GM19467 (cell line): ENCODE results near the gene AFDN.

Experiments used
- ATAC-seq: cut with Tn5 transposase; IDR thresholded peaks from one replicate; pipeline ENCODE4 v1.9.1; 2021; ENCODE audit warnings: mild to moderate bottlenecking, moderate library complexity; ENCODE audit not compliant: unreplicated experiment

AFDN gene

DNA sequence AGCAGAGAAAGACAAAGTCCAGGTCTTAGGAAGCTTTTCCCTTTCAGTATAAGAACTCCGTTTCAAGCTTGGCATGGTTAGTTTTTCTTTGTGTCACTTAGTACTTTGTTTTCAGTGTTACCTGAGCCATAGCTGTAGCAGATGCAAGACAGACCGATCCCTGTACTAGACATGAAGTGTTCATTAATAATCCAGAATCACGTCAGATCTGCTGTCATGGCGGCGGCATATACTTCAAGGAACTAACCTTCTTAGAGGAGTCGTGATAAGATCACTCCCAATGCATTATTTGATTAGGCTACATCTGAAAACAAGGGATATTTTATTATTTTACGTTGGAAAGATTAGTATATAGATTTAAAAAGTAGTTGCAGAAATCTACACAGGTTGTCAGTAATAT, 83.9 kb downstream of the AFDN start:
- ATAC-seq: no peak

DNA sequence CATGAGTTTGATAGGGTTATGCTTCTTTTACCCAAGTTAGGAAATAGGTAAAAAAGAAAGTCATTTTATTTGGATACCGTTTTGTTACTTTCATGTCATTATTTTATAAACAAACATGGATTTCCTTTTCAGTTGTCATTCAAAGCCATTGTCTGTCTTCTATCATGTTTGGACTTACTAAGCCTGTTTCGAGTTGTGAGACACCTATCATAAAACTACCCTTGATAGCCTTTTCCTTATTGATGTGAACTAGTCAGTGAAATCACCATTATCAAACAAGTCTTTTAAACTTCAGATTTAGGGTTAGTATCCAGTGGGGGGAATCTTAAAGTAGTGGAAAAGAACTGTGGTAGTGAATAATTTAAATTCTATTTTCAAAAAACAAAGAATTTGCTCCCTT, 85.8 kb downstream of the AFDN start:
- no peak for ATAC-seq

DNA sequence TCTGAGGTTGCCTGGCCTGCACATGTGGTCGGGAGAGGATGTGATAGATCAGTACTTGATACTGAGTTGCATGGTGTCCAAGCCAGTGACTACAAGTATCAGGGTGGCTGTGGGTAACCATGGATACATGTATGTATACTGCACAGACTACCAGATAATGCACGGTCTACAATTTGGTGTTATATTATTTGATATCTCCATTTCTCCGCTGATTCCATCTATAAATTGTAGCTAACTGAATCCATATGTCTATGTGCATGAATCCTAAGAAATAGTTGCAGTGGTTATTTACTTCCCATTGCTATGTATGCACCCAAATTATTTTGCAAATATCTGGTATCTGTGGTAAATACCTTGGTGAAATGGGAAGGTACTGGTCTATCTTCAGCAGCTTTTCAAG, 87.0 kb downstream of the AFDN start:
- no peak for ATAC-seq

DNA sequence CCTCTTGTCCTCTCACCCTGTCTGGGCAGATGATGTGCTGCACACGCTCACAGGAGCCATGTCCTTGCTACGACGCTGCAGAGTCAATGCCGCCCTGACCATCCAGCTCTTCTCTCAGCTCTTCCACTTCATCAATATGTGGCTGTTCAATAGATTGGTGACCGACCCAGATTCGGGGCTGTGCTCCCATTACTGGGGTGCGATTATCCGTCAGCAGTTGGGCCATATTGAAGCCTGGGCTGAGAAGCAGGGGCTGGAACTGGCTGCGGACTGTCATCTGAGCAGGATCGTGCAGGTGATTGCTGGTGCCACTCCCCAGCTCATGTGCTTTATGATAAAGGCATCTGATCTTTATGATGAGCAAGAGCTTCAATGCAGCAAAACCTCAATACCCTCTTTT, 88.4 kb downstream of the AFDN start:
- no peak for ATAC-seq

DNA sequence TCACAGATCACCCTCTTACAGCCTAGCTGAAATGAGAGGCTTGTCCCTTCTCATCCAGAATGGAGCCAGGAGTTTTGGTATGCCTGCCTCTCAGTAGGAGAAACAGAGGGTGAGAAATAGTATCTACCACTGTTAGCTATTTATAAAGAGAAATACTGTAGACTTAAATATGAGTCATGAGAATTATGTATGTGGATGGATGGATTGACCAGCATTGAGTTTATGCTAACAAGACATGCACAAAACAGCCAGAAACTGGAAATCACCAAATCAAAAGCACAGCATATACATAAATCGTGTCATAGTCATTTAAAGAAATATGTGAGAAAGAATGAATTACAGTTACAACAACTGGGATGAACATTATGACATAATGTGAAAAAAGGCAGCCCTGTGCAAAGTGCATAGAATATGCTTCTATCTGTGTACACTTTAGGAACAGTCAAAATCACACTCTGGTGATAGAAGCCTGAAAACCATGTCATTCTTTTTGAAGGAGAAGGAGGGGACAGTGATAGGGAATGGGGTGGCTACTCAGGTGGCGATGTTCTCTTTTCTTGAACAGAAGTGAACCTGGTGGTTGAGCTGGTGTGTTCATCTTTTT, 90.9 kb downstream of the AFDN start:
- no peak for ATAC-seq

DNA sequence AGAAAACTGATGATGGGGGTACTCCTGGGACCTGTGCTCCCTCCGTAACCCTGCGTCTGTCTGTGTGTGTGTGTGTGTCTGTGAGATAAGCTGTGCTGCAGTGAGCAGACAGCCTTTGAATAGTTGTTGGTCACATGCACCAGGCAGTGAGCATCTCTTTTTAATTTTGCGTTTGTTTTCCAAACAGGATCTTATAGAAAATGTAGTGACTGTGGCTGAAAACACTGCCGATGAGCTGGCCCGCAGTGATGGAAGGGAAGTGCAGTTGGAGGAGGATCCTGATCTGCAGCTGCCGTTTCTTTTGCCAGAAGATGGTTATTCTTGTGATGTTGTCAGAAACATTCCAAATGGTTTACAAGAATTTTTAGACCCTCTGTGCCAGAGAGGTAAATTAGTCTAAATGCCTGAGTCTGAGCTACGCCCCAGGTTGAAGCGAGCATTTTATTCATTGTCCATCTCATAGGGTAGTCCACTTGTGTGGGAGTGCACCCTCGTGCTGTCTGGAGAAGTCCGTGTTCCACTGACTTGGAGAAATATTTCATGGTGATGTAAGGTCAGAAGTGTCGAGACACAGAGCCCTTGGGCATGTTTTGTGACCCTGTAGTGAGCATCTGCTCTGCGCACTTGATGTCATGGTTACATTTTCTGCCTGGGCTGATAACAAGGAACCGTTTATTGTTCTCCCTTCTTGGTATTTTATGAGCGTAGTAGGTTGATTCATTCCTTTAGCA, 92.0 kb downstream of the AFDN start:
- no peak for ATAC-seq

DNA sequence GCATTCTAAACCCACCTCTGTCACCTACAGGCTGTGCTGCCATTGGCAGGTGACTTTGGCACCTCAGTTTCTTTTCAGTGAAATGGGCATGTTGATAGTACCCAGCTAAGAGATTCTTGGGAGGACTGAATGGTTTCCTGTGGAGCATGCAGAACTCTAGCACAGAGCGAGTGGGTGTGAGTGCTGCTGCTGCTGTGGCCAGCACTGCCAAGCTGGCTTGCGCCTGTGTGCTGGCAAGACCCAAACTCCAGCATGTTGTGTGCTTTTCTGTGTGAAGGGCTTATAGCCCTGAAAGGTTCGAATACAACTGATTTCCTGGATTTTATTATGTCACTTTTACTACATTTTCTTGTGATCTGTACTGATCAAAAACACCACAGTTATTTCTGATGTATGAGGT, 92.6 kb downstream of the AFDN start:
- no peak for ATAC-seq

DNA sequence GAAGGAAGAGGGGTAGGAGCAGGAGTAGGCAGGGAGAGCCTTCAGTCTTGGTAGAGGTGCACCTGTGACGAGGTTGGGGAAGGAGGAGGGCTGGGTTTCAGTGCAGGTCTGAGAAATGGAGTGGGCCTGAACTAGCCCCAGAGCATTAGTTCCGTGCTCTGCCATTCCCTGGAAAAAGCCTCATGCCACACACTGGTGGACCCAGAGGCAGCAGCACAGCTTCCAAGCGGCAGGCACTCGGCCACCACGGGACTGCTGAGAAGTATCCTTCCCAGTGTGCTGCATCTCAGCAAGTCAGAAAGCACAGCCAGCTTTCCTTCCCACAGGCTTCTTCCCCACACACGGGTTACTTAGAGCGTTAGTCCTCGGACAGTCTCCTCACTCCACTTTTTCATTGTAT, 93.5 kb downstream of the AFDN start:
- no peak for ATAC-seq

DNA sequence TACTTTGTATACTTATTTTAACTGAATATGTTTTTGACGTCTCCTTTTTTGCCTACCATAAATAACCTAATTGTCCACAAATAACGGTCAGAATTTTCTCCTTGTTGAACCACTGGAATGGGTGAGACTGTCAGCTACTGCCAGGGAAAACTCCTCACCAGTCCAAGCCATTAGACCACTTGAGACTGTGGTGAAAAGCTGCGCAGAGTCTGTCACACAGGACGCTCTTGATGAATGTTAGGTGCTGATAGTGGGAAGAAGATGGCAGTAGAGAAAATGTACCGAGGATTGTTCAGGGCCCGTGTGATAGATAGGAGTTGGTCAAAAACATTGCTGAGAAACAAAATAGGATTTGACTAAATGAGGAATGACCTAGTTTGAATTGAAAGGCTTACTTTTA, 95.1 kb downstream of the AFDN start:
- no peak for ATAC-seq

DNA sequence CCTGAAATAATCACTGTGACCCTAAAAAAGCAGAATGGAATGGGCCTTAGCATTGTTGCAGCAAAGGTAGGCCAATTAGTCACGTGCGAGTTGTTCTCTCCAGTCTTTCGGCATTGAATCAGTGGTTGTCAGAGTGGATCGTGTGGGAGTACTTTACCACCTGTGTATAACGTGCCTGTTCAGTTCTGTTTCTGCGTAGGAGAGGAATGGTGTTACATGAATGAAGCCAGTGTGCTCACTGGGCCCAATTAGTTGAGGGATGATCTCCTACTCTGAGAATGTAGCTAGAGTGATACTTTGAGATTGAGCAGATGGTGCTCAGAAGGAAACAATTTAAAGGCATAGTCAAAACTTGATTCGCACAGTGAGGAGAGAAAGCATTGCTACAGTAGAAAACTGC, 98.3 kb downstream of the AFDN start:
- ATAC-seq: no peak

DNA sequence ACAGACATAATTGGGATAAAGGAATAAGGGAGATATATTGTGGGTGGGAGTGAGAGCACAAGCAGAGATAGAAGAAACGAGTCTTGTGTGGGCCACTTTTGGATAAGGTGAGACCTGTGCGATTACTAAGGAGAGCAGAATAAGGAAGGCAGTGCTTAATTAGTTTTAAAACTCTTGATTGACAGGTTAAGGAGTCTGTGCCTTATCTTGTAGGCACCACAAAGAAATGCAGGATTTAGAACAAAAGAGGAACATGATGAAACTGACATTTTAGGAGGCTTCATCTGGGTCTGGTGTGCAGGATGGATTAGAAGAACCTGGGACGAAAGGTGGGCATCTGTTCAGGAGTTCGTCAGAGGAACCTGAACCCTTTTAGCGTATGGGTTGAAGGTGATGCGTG, 100.5 kb downstream of the AFDN start:
- no peak for ATAC-seq

DNA sequence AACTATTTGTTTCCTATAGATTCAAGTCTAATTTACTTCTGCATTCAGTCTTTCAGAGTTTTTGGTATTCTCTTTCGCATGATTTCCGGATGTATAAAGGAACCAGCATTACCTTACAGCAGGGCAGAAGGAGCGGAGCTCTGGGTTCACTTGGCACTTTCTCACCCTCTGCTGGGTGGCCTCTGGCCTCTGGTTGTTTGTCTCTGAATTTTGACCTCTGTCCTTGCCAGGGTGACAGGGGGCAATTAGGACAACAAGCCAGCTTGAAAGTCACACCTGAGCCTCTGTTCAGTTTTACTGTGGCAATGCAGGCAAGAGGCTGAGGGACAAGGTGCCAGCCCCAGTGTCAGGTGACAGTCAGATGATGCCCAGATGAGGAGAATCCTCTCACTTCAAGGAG, 101.4 kb downstream of the AFDN start:
- ATAC-seq: no peak

DNA sequence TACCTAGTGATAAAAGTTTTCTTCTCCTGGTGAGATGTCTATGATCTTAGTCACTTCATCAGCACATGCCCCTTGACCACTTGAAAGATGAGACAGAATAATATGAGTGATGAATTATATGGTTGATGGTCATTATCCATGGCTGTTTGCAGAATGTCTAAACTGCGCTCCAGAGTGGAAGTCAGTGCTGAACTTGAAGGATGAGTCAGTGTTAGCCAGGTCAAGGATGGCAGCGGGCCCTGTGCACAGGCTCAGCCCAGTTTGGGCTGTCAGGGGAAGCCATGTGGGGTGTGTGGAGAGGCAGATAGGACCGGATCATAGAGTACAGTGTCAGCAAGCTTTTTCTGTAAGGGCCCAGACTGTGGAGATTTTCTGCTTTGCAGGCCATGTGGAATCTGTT, 103.6 kb downstream of the AFDN start:
- no peak for ATAC-seq

DNA sequence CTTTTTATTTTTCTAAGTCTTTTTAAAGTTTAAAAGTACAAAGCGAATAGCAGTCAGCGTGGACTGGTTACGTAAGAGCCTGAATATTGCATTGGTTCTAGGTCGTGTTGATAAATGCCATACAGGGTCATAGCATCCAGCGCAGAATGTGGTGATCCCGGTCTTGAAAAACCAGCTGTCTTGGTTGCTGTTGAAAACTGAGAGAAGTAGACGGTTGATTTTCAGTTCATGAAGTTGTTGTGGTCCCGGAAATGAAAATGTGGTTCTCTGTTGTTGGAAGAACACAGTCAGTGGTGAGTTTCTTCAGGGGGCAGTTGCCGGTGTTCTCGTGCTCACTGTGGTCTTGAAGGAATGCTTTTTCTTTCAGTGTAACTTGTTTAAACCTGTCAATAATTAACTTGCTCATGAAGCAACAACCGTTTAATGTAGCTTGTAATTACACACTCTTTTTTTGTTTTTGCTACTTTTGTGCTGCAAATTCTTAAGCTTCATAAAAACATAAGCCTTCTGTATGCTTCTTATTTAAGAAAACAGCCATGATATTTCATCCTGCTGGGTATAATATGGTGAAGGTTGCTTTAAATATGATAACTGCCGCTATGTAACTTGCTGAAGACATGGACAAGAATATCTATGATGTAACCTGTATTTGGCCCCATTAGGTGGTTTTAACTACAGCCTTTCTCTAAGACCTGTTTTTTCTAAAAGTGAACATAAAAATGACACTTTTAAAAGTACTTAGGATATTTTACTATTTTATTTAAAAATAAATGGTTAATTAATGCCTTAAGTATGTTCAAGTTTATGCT, 106.0 kb downstream of the AFDN start:
- no peak for ATAC-seq

DNA sequence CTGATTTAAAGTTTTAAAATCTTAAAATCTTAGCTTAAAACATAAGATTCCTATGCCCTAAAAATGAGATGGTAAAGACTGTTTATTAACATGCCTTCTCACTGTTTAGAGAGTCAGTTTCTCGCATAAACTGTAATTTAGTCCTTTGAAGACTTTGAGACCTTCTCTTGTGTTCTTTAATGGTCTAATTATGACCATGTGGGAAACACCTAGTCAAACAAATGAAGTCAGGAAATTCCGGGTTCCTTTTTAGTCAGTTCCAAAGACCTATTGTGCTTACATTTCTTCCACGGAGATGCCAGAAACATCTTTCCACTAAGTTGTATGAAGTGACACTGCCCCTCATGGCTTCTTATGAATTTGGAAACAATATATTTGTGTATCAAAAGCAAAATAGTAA, 106.6 kb downstream of the AFDN start:
- ATAC-seq: no peak

DNA sequence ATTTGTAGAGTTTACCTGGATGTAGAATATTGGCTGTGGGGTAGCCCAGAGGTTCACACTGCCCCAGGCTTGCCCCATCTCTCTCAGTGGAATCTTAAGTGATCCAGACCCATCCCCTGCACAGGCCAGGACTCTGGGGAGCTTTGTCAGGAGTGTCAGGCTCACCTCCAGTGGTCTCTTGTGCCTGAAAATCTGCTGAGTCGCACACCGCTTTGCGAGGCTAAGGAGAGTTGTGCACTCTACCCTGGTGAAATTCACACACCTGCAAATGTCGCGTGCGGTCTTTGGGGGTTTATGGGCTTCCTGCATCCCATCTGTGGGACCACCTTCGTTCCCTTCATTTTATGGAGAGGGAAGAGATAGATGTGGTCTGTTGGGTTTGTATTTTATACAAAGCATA, 107.1 kb downstream of the AFDN start:
- ATAC-seq: no peak

DNA sequence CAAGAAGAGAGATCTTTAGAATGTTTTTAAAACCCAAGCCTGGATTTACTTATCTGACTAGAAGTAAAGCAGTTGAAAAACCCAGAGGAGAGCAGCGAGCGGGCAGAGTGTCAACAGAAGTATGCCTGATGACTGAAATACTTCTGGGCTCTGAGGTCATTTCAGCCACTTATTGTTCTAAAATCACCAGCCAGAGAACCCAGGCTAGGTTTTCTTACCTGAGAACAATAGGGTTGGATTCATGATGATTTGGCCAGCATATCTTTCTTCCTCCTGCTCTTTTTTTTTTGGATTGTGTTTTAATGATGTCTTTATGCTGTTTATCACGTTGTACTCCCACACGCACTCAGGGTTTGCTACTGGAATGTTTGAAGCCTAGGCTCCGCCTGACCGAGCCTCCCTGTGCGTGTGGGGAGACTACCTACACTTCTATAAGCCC, 107.7 kb downstream of the AFDN start:
- no peak for ATAC-seq

DNA sequence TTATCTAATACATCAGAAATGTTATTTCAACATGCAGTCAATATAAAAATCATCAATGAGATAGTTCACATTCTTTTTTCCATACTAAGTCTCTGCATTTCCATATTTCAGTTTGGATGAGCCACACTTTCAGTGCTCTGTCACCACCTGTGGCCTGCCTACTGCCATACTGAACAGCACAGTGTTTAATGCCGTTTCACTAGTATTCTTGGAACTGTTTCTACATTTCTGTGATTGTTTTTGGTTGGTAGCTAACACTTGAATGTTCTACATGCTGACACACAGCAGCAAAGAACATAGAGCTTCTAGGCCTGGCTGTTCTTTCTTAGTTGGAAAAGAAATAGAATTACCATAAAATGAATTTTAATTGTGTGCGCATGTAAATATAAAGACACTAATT, 109.3 kb downstream of the AFDN start:
- ATAC-seq: no peak

DNA sequence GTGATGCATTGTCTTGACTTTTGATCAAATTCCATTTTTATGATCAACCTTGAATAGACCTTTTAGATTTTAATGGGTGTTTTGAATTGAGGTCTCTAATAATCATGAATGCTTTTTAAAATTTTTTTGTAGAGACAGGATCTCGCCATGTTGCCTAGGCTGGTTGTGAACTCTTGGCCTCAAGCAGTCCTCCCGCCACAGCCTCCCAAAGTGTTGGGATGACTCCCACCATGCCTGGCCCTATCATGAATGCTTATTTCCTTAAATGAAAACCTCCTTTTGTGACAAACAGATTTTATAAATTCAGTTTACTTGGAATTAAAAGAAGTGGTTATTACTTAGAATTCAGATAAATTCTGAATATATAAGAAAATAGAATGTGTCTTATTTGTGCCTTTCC, 110.6 kb downstream of the AFDN start:
- ATAC-seq: no peak

DNA sequence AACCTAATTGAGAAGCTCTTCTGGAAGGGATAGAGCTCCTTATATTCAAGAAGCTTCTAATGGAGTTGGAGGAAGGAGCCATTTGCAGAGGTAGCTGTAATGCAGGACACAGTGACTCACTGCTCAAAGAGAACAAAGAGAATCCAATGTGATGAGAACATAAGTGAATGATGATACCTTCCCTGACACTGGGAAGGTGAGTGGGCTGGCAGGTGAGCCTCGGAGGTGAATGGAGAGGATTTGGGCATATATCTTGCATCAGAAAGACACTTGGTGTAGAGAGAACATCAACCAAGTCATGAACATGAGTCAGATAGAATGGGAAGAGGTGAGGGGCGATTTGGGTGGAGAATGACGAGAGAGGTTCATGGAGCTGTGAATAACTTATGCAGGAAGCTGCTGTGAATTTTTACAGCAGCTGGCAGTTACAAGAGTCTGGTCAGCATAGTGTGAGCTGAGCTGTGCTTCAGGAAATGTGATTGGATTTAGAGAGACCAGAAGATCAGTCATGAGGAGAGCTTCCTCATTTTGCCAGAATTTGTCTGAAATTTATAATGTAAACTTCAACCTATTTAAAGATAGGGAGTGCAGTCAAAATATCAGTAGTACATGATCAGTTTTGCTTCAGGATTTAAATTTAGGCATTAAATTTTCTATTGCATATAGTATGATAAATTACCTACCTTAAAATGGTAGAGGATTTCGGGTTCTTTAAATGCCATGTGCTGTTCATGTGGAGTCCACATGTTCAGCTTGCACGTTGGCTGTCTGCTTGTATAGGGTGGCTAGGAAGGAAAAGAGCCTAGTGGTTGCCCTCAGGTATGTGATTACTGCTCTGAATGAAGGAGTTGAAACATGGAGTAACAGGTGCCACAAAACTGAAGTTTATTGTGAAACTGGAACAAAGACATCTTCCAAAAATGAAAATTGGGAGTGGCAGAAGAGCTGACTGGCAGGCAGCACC, 111.5 kb downstream of the AFDN start:
- ATAC-seq: no peak

DNA sequence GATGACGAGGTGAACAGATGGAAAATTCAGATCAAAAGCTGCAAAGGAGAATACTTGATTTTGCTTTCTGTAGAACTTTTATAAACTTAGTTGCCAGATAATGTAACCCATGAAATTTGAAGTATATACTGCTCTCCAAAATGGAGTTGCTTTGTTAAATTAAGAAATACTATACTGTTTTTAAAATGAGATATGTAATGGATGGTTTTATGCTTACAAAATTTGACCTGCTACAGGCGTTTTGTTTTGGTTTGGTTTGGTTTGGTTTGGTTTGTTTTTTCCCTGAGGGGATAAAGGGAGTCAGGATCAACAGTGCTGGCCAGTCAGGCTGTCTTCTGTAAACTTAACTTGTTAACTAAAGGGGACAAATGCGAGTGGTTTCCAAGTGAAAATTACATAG, 115.1 kb downstream of the AFDN start:
- no peak for ATAC-seq
